ENCODE measurements around the gene TVP23C.
"Not testable (repeated sequence)": the region's sequence is repeated elsewhere in the genome, so short reads cannot be mapped to it uniquely, and the experiment has no call there.

The TVP23C gene

DNA sequence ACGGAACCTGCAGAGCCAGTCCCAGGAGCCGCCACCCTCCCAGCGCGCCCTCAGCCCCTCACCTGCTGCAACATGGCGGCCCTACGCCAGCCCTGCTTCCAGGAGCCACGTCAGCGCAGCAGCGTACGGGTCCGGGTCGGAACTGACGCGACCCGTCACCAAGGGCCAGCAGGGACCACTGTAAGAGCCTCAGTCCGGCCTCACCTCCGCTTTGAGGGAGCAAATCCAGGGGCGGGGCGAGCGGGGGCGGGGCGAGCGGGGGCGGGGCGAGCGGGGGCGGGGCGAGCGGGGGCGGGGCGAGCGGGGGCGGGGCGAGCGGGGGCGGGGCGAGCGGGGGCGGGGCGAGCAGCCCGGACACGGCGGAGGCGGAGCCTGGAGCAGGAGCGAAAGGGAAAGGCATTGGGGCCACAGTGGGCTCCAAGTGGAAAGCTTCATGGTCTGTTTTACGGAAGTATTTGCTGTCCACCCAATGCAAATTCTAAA lies at the start of gene TVP23C:
TVP23C (minus strand) TSS at position 109 of the 483 bp plus-strand sequence; CDS start at position 74, 35 bp downstream.
- DNase-seq = peak; percentile 83

DNA sequence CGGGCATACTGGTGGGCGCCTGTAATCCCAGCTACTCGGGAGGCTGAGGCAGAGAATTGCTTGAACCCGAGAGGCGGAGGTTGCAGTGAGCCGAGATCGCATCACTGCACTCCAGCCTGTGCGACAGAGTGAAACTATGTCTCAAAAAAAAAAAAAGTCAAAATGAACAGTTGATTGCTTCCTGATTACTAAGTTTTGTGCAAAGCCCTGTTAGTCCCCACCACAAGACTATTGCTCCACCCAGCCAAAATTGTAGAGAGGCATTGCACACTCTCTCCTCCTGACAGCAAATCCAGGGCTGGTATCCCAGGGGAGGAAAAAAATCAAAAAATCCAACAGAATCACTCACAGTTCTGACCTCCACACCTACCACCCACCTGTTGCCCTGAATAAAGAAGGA lies 29.7 kb upstream of the TVP23C start:
- not testable (repeated sequence) for DNase-seq

DNA sequence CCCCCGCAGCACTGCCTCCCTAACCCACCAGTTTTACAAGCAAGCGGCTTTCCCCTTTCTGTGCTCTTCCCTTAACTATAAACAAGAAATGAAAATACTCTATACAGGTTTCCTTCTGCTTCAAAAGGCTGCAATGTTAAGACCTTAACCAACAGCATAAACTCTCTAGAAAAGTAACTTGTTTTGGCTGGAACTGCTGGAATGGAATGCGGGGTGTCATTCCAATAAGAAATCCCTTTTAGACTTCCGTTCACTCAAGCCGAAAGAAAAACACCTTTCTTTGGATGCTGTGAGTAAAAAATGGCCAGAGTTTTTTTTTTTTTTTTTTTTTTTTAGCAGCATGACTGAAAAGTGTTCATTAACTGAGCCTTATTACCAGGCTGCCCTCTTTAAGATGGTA lies 28.7 kb upstream of the TVP23C start:
- DNase-seq = not testable (repeated sequence)

DNA sequence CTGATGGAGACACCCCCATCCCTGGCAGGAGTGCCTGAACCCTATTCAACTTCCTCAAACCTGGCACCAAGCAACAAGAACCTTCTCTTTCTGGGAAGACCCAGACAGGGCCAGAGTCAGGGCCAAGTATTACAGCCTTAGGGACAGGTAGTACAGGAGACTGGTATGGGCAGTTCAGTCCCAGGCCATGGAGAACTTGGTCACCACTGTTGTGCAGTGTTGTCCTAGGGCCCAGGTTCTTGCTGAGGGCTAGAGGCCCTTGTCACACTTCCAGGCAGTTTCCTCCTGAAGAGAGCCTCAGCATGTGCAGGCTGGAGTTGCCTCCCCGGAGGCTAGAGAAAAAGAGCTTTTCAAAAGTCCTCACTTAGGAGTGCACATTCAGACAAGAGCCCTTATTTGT lies 27.6 kb upstream of the TVP23C start:
- DNase-seq = not testable (repeated sequence)

GRCh38 chr17:15589544-15590536 lies 26.6 kb upstream of the TVP23C start:
- not testable (repeated sequence) for DNase-seq

DNA sequence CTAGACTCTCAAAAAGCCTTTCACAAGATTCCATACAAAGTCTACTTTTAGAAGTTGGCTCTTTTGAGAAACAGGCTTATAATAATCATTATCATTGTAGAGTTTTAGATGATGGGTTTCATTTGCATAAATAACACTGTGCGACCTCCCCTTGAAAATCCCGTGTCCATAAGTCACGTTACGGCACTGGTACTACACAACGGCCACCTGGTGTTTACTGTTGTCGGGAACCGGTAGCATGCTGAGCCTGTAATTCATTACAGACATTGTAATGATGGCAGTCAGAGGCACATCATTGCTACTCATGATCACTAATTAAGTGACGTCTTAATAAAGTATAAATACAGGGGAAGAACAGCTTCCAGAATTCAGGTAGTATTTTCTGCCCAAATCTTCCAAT lies 24.7 kb upstream of the TVP23C start:
- not testable (repeated sequence) for DNase-seq

DNA sequence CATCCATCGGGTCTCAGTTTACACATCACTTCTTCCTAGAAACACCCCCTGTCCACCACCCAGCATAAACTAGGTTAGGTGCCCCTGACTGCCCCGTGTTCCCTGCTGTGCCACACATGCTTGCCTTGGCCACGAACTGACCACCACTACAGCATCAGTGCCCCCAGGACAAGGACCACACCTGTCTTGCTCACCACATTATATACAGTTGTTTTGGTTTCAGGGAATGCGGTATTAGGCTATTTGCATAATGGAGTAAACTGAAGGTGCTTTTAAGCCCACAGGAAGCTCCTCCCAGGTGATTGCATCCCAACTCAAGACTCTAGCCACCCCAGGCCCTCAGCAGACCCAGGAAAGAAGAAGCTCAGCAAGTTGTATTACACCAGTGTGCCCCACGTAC lies 20.0 kb upstream of the TVP23C start:
- not testable (repeated sequence) for DNase-seq

GRCh38 chr17:15581462-15581861 lies 18.2 kb upstream of the TVP23C start:
- not testable (repeated sequence) for DNase-seq

- DNase-seq = not testable (repeated sequence)
These were observed 13.6 kb upstream of the TVP23C start for GRCh38 chr17:15576848-15577247.

DNA sequence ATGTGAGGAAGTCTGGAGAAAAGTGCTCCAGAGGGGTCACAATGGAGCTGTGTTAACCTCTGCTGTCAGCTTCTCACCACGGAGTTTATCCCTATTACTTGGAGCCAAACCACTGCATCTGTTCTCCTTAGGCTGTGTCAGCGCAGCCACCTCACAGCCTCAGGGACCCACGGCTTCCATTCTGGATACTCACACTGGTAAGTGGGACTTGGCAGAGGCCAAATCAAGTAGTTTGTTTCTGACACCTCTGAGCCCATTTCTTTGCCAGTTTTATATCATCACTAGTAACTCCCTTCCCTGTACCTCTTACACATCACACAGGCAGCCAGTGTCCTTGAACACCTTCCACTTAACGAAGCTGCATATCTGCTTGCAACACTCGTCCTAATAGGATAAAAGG lies 11.4 kb upstream of the TVP23C start:
- DNase-seq = not testable (repeated sequence)

DNA sequence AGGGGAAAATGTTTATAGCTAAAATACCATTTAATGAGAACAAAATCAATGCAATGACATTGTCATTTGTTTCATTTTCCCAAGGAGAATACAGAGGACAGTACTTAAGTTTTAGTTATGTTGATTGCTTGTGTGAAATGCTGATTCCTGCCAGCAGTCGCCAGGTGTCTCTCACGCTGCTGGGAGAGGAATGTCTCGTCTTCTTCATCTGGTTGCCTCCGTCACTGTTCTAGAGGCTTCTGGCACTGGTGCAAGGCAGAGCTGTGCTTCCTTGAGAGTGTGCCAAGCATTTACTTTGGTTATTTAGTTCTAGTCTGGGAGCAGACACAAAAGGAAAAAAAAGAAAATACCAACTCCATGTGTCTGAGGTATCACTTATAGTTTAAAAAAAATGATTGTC lies 10.6 kb upstream of the TVP23C start:
- not testable (repeated sequence) for DNase-seq

DNA sequence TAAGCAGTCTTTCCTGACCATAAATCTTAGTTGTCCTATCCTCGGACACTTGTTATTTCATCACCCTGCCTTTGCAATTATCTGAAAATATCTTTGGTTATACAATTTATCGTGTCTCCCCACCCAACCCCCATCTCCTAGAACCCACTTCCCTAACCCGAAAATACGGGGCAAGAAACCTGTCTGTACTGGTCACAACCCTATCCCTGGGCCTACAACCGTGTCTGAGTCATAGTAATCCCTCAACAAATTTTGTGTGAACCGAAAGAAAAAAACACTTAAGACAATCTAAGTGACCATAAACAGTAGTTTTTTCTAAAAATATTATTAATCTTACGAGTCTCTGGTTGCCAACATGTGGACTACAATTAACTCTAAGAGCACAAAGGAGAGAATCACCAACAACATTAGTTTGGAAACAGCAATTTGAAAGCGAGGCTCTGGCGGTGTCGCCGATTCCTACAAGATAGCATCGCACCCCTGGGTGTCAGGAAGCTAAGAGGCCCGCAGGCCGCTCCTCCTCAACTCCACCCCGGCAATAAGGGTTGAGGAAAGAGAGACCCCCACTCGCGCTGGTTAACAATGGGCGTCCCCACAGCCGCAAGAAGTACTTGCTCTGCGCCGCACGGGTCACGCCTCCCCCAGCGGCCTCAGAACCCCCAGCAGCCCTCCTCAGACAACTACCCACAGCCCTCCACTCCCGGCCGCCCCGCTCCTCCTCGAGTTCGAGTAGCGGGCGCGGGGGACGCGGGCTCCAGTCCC lies 489 bp downstream of the TVP23C start:
- peak; percentile 16 for DNase-seq

DNA sequence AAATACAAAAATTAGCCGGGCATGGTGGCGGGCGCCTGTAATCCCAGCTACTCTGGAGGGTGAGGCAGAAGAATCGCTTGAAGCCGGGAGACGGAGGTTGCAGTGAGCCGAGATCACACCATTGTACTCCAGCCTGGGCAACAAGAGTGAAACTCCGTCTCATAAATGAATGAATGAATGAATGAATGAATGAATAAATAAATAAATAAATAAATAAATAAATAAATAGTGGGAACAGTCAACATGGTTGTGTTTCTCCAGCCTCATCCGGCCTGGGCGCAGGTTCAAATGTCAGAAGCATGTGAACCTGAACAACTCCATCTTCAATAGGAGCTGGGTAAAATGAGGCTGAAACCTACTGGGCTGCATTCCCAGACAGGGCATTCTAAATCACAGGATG lies 1.8 kb downstream of the TVP23C start:
- not testable (repeated sequence) for DNase-seq

DNA sequence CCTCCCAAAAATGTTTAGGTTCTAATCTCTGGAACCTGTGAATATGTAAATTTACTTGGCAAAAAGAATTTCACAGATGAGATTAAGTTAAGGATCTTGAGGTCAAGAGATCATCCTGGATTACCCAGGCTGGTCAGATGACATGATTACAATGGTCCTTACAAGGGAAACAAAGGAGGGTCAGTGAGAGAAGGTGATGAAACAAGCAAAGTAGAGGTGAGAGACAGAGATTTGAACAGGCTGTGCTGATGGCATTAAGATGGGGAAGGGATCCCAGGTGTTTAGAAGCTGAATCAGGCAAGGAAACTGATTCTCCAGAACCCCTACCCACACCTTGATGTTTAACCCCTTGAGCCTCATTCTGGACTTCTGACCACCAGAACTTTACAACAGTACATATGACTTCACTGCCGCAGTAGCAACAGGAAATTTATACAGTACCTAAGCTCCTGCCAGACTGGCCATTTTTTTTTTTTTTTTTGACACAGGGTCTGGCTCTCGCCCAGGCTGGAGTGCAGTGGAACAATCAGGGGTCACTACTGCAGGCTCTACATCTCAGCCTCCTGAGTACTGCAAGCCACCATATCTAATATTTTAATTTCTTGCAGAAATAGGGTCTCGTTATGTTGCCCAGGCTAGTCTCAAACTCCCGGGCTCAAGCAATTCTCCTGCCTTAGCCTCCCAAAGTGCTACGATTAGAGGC lies 4.7 kb downstream of the TVP23C start:
- DNase-seq = not testable (repeated sequence)

DNA sequence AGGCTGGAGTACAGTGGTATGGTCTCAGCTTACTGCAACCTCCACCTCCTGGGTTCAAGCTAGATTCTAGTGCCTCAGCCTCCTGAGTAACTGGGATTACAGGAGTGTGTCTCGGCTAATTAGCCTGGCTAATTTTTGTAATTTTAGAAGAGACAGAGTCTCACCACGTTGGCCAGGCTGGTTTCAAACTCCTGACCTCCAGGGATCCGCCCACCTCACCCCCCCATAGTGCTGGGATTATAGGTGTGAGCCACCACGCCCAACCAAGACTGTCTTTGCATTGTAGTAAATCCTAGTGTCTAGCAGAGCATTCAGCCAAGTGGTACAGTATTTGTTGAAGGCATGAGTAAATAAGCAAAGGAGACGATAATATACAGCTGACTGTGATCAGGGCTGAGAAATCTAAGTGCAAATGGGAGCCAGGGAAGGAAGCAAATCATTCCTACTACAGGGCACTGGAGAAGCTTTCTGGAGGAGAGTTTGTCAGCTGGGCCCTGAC lies 5.9 kb downstream of the TVP23C start:
- not testable (repeated sequence) for DNase-seq

GRCh38 chr17:15552932-15553331 lies 10.4 kb downstream of the TVP23C start:
- not testable (repeated sequence) for DNase-seq

- not testable (repeated sequence) for DNase-seq
These were observed 13.7 kb downstream of the TVP23C start for GRCh38 chr17:15549552-15549951.

GRCh38 chr17:15546604-15547003 lies 16.7 kb downstream of the TVP23C start:
- DNase-seq = not testable (repeated sequence)

DNA sequence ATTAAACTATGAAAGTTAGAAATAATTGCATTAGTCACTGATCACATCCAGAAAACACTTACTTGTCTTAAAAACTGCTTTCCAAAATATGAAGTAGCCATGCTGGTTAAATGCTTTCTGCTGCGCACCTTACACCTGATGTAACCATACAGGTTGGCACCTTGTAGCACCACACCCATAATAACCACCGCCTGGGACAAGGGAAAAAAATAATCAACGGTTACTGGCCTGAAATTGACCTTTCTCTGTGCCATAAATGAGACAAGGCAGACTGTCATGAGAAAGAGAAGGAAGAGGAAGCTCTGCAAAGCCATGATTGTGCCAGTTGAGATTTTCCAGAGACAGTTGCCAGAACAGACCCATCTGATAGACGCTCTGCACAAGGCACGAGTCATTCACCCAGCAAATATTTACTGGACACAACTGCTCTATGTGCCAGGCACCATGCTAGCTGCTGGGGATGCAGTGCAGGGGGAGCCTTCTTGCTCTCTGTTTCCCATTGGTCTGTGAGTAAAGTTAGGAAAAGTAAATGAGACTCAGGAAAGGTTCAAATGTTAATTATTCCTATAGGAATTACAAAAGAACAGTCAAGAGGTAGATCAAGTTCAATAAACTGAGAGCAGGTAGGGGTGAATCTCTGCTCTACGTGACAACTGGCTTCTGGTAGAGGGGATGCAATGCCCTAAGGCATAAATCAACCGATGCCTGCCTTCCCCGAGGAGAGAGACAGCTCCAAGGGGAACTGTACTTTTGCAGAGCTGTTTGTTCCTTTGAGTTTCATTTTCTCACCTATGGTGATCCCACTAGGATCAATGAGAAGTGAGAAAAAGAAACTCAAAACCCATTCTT lies 22.7 kb downstream of the TVP23C start:
- DNase-seq = not testable (repeated sequence)

GRCh38 chr17:15533122-15533521 lies 30.2 kb downstream of the TVP23C start:
- not testable (repeated sequence) for DNase-seq
